GM19455 (cell line): ENCODE measurements around the gene YOD1.

ENCODE experiments used
- ATAC-seq: cut with Tn5 transposase; IDR thresholded peaks from one replicate; pipeline ENCODE4 v1.9.1; 2021; ENCODE audit not compliant: unreplicated experiment

YOD1 gene

DNA sequence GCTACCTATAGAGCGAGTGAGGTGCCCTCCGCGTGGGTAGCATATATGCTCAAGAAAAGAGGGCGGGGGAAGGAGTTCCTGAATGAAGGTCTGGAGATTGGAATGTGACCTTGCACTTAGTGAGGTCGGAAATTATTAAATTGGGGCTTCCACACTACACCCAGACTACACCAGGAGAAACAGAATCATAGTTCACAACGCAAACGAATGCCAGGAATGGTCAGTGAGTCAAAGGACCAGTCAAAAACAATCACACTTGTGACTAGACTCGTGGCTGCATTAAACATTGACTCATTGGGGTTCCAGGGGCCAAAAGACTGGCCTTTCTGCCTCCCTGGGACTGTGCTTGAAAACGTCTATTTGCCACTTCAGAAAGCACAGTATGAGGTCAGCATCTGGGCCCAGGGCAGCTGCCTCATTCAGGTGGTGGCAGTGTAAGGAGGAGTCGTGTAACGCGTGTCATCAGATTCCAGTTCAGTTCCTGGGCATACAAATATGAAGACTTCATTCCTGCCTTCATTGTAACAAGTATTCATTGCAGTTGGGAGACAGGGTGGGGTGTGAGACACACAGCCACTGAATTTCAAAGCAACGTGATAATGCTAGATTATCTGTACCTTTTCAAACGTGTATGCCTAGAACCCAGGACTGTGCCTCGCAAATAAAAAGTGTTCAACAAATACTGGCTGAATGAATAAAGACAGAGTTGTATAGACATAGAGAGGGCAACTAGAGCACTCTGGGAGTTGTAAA, at the start of gene YOD1:
YOD1 (minus strand) TSS at position 18 of the 753 bp plus-strand sequence. CDS start 178 bp downstream, outside the sequence.
- ATAC-seq = no peak

GRCh38 chr1:207097871-207098324, 46.9 kb upstream of the YOD1 start:
- peak; percentile 83 for ATAC-seq

GRCh38 chr1:207093944-207094343, 42.9 kb upstream of the YOD1 start:
- ATAC-seq = no peak

DNA sequence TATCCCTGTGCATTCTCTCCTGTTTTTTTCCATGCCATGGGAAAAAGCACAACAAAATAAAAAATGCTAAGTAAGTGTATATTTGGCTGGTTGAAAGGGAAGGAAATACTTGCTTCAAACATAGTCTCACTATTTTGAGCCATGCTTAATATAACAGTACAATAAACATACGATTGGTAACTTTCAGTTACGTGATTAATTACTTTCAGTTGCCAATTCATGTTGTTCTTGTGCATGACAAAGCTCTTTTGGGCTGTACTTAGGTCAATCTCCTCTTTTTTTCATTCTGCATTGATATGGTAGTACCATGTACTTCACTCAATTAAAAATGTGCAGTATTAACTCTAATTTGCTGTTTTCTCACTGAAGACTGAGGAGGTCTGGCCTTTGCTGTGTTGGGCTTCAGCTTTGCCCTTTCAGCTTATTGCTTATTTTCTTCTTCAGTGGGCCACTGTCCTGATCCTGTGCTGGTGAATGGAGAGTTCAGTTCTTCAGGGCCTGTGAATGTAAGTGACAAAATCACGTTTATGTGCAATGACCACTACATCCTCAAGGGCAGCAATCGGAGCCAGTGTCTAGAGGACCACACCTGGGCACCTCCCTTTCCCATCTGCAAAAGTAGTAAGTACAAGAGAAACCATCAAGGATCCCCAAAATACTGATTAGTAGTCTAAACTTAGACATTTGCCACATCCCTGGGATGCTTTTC, 40.3 kb upstream of the YOD1 start:
- ATAC-seq = no peak

DNA sequence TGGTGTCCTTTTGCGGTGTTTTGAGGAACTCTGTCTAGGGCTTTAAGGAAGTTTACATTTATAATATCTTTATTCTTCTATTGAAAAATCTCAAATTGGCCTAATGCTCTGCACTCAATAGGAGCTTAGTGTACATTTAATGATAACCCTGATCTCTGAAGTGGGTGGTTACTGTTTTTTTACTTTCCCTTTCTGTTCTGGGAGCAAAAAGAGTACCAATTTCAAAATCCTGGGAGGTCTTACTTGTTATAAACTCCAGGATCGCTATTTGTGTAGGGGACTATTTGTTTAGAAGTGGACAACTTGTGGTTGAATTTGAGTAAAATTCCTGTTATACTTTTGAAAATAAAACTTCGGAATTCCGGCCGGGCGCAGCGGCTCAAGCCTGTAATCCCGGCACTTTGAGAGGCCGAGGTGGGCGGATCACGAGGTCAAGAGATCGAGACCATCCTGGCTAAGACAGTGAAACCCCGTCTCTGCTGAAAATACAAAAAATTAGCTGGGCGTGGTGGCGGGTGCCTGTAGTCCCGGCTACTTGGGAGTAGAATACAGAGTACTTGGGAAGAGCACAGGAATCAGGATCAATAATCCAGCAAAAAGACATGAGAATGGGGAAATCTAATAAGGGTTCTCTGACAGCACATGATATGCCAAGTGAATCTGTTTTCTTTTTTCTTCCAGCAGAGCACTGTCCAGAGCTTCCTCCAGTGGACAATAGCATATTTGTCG, 38.8 kb upstream of the YOD1 start:
- no peak for ATAC-seq

DNA sequence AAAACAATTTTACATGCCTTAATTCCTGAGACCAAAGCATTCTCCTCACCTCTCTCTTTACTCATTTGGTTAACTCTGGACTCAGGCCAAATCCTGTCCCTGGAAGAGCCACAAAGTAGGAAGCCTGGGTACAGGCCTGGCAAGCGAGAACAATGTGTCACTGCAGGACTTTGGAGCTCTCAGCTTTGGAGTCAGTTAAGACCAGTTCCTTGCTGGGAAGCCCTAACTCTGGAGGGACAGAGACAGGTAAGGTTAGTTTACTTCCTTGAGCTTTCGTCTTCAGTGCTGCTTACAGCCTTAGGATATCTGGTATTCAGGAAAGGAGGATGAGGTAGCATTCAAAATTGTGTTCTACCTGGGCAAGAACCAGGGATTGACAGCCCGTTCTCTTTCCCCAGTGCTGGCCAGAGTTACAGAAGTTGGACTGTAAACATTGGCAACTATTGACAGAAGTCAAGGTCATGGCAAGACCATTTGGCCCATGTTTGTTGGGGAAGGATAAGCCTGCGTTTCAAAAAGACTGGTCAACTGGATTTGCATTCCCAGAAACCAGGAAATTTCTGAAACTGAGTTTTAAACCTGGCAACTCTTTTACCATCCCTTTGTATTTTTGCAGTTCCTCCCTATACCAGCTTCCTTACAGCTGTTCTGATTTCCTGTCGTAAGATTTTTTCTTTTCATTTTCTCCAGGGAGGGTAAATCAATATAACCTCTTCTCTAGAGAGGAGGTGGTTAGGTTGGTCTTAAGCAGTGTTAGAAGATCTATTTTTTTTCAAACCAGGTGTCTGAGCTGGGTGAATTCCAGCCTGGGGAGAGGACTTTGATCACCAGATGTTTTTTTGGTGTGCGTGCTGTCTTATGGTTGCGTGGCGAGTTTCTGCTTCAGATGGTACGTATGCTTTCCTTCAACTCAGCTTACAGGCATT, 38.0 kb upstream of the YOD1 start, which contains the start of gene C4BPB:
C4BPB (plus strand) TSS at position 160 of the 926 bp plus-strand sequence; CDS start at position 832, 672 bp downstream.
- no peak for ATAC-seq

DNA sequence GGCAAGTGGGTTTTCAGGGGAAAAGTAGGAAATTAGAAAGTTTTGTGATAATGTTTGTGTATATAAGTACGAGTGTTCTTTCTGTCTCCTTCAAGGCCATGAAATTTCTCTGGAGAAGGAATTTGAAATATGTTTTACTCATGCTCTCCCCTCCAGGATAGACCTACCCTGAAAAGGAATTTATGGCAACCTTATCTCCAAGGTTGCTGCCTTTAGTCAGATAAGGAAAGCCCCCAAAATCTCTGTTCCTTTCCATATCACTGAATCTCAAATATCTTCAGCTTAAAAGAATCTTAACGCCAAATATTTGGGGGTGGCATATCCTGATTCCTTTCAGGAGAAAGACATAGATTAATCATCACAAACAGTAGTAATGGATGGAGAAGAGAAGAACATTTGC, 37.2 kb upstream of the YOD1 start:
- no peak for ATAC-seq

- no peak for ATAC-seq
These were observed 34.9 kb upstream of the YOD1 start for GRCh38 chr1:207085887-207086286.

GRCh38 chr1:207084701-207085180, 33.7 kb upstream of the YOD1 start:
- ATAC-seq = peak; percentile 80

DNA sequence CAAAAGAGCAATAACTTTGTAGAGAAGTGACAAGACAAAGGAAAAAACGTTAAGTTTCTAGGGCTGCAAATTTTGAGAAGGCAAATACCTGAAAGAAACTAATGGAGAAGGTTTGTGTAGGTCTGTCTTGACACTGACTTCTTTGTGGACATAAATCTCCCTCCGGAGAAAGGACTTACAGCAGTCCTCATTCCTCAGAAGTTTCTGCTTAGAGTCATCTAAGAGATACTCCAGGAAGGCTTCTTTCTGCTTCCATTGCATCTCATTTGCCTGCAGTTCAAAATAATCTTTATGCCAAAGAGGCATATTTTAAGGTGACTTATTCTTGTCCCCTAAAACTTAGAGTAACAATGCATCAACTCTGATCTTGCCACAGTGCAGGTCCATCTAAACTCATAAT, 33.2 kb upstream of the YOD1 start:
- ATAC-seq = no peak

GRCh38 chr1:207081806-207082205, 30.8 kb upstream of the YOD1 start:
- no peak for ATAC-seq

- ATAC-seq = no peak
These were observed 30.1 kb upstream of the YOD1 start for GRCh38 chr1:207081088-207081487.

GRCh38 chr1:207079706-207080241, 28.8 kb upstream of the YOD1 start:
- no peak for ATAC-seq

GRCh38 chr1:207078578-207079132, 27.6 kb upstream of the YOD1 start:
- no peak for ATAC-seq

DNA sequence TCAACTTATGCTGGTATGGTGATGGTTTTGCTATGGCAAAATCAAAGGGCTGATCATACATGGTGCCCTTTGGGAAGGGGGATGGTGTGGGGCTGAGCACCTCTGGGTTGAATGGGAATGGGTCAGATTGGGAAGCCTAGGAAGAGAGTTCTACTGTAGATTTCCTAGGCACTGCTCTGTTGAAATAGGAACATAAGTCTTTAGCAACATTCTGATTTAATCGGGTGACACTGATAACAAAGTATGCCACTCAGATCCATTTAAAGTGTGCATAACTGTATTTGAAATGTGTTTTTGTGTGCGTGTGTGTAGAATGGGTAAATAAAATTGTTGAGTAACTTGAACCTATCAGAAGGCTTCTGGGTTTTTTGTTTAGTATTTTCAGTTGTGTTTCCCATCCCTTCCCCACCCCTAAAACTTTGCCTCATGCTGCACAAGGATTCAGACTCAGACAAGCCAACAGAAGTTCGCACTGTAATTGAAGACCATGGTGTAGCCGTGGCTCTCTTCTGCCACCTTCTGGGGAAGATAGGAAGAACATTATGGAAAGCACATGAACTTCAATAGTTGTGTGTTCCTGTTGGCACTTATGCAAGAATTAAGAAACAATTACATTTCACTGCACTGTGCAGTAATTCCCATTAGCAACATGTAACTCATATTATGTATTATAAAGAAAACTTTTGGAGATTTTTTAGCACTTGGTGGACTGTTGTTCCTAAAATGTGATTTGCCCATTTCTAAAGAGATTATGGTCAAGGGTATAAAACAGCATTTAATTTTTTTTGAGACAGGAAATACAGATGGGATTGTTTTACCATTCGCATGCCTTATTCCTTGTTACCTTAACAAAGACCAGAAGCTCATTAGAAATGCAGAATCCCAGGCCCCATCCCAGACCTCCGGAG, 26.7 kb upstream of the YOD1 start:
- ATAC-seq = peak; percentile 55

- ATAC-seq = no peak
These were observed 26.0 kb upstream of the YOD1 start for GRCh38 chr1:207077012-207077411.

GRCh38 chr1:207076181-207076955, 25.4 kb upstream of the YOD1 start:
- no peak for ATAC-seq
